Ovary (tissue), 9 donors: ENCODE measurements around the gene NR3C2. TPM values are rescaled to one million over a fixed set of nuclear protein-coding genes. Genes with fewer than 3 reads are reported as not detected.

Source experiments
- DNase-seq, 5 donors: peaks; one replicate each; pipeline ENCODE4 v3.0.0-alpha.2; 2019 to 2020
- H3K27ac ChIP-seq, 2 donors: fragments of 200-600 bp; one replicate each; pipeline versions ENCODE4 v1.5.1 to v1.8.0; 2019 to 2022
- H3K27me3 ChIP-seq: fragments of 200-600 bp; one replicate; pipeline ENCODE4 v1.8.0; 2022
- H3K36me3 ChIP-seq: fragments of 200-600 bp; sonication (generic); one replicate; pipeline ENCODE4 v1.5.1; 2019
- H3K4me1 ChIP-seq: one replicate; pipeline ENCODE4 v1.8.1; 2013; ENCODE audit warnings: mild to moderate bottlenecking, moderate library complexity; ENCODE audit not compliant: insufficient read depth
- H3K4me3 ChIP-seq: fragments of 200-600 bp; sonication (generic); one replicate; pipeline ENCODE4 v1.5.1; 2017
- H3K9me3 ChIP-seq, 2 donors: fragments of 200-600 bp in 1 of 2; sonication (generic) in 1 of 2; one replicate each; pipeline versions ENCODE4 v1.5.1 to v1.8.1; 2013 to 2019; ENCODE audit warnings: mild to moderate bottlenecking in 1 of 2, moderate library complexity in 1 of 2
- EP300 ChIP-seq: sonication (generic); formaldehyde crosslinking; IDR thresholded peaks from one replicate; pipeline ENCODE4 v1.6.1; 2017; ENCODE audit warnings: antibody characterized with exemption
- POLR2A ChIP-seq: fragments of 450-650 bp; IDR thresholded peaks from one replicate; pipeline ENCODE4 v1.6.1; 2017; ENCODE audit warnings: antibody characterized with exemption, mild to moderate bottlenecking, moderate library complexity
- WGBS, 3 donors: extraction: QIAGEN DNeasy Blood & Tissue Kit in 1 of 3; methylation state at CpG; one replicate each; pipeline versions ENCODE4 v1.1.5 to v1.1.7; 2013 to 2017; 5-methylcytosine and 5-hydroxymethylcytosine counted together
- intact Hi-C, 4 donors: fragments of 100-400 bp; cut with DNase I; formaldehyde crosslinking; loops; one replicate each; pipeline versions ENCODE4 v1.11.0 to v1.15.1; 2022 to 2023
- polyA plus RNA-seq, 2 donors: library from polyadenylated mRNA; stranded (reverse); fragments of 200-250 nt in 1 of 2; fragments of 350-450 nt in 1 of 2; fragmentation: Illumina TruSeq in 1 of 2; extraction: RNeasy Lipid Tissue Mini Kit (QIAGEN cat#74804) in 1 of 2; gene quantifications; one replicate each; pipeline ENCODE4 v1.2.3, GENCODE V29; 2013 to 2014
- total RNA-seq, 7 donors: library from RNA; depleted of rRNA in 2 of 7; stranded (reverse); fragments of >200 nt in 2 of 7; fragmentation: NEBNext Ultra II Directional in 3 of 7; extraction: Animal tissue kit (Norgen Biotek cat#: 25700) in 3 of 7; gene quantifications; one replicate each; pipeline versions ENCODE4 v1.1.0 to v1.2.4, GENCODE V29; 2016 to 2023
- TF ChIP-seq, protein P1 (sequence below), 3 donors: fragments of 450-650 bp in 2 of 3; fragments of 200-600 bp in 1 of 3; IDR thresholded peaks; one replicate each; pipeline versions ENCODE4 v1.5.1 to v1.8.0; 2016 to 2022; ENCODE audit warnings: antibody characterized with exemption in 3 of 3, mild to moderate bottlenecking in 1 of 3
- donor health status: DM: no; HTN: no; CAD: no; lungs with moderate emphysema.
- donor health status: DM: no; HTN: no; CAD: no.
- donor health status: Bipolar disorder and iron deficiency.
- donor health status: DM: yes; HTN: yes; CAD: no.
- donor health status: DM: no; HTN: no; CAD: no.
- donor health status: DM: yes; HTN: yes; CAD: no.

The NR3C2 gene
- total and polyA plus RNA-seq, 9 donors: 6.8 to 37.5 (median 22.9) TPM

DNA sequence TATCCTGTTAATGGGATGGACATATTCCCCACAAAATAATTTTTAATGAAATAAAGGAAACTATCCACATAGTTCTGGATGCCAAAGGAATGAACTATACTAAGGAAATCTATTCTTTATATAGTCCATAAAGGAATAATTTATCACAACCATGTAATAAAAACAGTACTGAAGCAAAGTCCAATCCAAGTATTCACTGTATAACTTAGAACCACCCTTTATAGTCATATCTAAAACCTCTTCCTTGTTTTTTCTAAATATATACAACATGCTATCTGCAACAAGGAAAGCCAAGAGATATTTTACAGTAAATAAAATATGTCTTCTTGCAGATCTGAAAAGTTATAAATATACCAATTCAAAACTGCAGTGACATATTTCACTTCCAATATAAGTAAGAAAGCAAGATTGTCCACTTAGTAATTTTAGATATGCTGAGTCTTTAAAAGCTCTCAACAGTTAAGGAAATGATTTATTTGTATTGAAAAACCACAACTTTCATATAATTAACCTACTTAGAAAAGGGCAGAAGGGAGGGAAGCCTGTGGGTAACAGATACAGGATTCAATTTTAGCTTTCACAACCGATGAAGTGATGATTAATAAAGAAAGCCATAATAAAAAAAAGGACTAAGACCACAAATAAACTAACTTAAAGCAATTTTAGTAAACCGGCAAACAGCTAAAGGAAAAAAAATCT, 8.0 kb downstream of the NR3C2 start:
- WGBS, 3 donors: 42 to 48% (median 46%) methylated on average over 2 of the region's 2 CpGs

DNA sequence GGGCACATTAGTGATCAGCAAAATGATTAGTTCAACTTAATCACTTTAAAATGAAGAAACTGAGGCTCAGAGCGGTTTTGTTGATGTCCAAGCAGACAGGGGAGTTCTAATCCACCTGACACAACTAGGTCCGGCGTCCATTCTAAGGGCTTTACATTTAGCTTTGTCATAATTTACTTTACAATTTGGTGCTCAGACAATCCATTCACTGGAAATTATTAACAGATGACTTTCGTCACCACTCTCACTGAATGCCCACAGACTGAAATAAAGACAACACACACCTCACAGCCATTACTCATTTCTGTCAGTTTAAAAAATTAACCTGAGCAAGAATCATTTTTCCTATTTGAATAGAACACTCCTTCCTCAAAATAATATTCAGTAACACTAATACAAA, 10.8 kb downstream of the NR3C2 start:
- TF ChIP-seq EP300: no peak
- TF ChIP-seq, protein P1, sequence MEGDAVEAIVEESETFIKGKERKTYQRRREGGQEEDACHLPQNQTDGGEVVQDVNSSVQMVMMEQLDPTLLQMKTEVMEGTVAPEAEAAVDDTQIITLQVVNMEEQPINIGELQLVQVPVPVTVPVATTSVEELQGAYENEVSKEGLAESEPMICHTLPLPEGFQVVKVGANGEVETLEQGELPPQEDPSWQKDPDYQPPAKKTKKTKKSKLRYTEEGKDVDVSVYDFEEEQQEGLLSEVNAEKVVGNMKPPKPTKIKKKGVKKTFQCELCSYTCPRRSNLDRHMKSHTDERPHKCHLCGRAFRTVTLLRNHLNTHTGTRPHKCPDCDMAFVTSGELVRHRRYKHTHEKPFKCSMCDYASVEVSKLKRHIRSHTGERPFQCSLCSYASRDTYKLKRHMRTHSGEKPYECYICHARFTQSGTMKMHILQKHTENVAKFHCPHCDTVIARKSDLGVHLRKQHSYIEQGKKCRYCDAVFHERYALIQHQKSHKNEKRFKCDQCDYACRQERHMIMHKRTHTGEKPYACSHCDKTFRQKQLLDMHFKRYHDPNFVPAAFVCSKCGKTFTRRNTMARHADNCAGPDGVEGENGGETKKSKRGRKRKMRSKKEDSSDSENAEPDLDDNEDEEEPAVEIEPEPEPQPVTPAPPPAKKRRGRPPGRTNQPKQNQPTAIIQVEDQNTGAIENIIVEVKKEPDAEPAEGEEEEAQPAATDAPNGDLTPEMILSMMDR (IDR thresholded peaks at IDR 0.05): no peak
- WGBS, 3 donors: 94 to 97% (median 95%) methylated on average over 4 of the region's 4 CpGs
- Histone ChIP-seq H3K9me3 (no peaks in the 10 kb centered on the region), H3K36me3 (no peaks in the 10 kb centered on the region), H3K27ac (no peak overlapping the region), H3K4me1 (peaks cover 3% of the 10 kb centered on the region), H3K27me3 (no peaks in the 10 kb centered on the region), H3K4me3 (no peak overlapping the region)
- DNase-seq: no peak
- intact Hi-C loops: no loop called here

More for the DNA sequence above, 8.0 kb downstream of the NR3C2 start:
- intact Hi-C loops: no loop called here
- no peak for DNase-seq
- H3K4me3 ChIP-seq: no peak overlapping the region
- peaks cover 3% of the 10 kb centered on the region for H3K4me1 ChIP-seq
- H3K36me3 ChIP-seq: no peaks in the 10 kb centered on the region
- H3K27ac ChIP-seq: no peak overlapping the region
- no peaks in the 10 kb centered on the region for H3K9me3 ChIP-seq
- no peaks in the 10 kb centered on the region for H3K27me3 ChIP-seq
- TF ChIP-seq, protein P1 (IDR thresholded peaks at IDR 0.05): no peak
- no peak for TF ChIP-seq POLR2A
- TF ChIP-seq EP300: no peak

DNA sequence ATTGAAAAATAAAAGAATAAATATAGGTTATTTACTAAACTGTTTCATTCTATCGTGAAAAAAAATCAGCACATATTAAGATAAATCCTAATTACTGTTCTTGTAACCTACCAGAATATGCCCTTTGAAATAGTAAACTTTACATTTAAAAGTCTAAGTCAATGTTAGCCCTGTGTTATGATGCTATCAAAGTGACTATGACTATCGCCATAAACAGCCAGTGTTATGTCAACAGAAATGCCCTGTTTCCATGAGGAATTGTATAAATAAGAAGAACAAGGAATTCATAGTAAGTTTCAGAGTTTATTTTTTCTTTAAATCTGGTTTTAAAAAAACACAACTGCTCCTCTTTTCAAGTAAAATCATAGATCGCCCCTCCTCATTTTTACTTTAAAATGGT, 11.4 kb downstream of the NR3C2 start:
- no peaks in the 10 kb centered on the region for H3K9me3 ChIP-seq
- 43 to 71% (median 57%) methylated on average over 3 of the region's 3 CpGs for WGBS, 3 donors
- no peak for DNase-seq
- no peaks in the 10 kb centered on the region for H3K4me1 ChIP-seq
- H3K4me3 ChIP-seq: no peak overlapping the region
- no peak overlapping the region for H3K27ac ChIP-seq
- H3K36me3 ChIP-seq: no peaks in the 10 kb centered on the region
- H3K27me3 ChIP-seq: no peaks in the 10 kb centered on the region
- intact Hi-C loops: no loop called here
- TF ChIP-seq, protein P1 (IDR thresholded peaks at IDR 0.05): no peak
- TF ChIP-seq EP300 (no peak), POLR2A (no peak)

DNA sequence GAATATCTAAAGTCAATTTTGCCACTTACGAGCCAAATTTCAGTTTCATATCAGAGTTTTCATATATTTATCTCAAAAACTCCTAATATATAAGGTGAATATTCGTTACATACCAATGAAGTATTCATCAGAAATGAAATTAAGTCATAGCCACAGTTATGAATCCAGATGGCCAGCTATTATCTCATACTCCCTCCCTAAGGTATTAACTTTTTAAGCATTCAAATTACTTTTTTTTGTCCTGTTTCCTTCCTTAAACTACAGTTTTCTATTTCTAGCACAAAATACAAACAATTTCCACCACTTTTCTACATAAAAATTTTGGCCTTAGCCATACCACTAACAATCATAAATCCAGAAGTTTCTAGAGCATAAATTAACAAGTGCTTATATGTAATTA, 13.0 kb downstream of the NR3C2 start:
- Histone ChIP-seq H3K36me3 (no peaks in the 10 kb centered on the region), H3K4me1 (no peaks in the 10 kb centered on the region), H3K27me3 (no peaks in the 10 kb centered on the region), H3K27ac (no peak overlapping the region), H3K9me3 (no peaks in the 10 kb centered on the region), H3K4me3 (no peak overlapping the region)
- TF ChIP-seq EP300 (no peak), POLR2A (no peak)
- TF ChIP-seq, protein P1 (IDR thresholded peaks at IDR 0.05): no peak
- no peak for DNase-seq
- intact Hi-C loops: loop anchor here in 1 of 4 donors (10.0 kb wide), 1 partner anchor 134 kb away; no protein-coding TSS in a partner anchor
- 92 to 94% (median 94%) methylated on average over 2 of the region's 2 CpGs for WGBS, 3 donors
